Stimulated activated CD4-positive, alpha-beta T cell treated with anti-CD3 and anti-CD28 coated beads, Interleukin-12 subunit alpha, Interleukin-12 subunit beta, amount 100 ng/mL, for 24 hours (primary cell): Measurements from ENCODE around the gene MYO1B.
"Not testable (repeated sequence)": the region's sequence is repeated elsewhere in the genome, so short reads cannot be mapped to it uniquely, and the experiment has no call there.

ENCODE experiments used
- DNase-seq, 2 experiments: peaks; one replicate each; pipeline ENCODE4 v3.0.0-alpha.2; 2020; ENCODE audit warnings: low read depth in 2 of 2

The MYO1B gene

DNA sequence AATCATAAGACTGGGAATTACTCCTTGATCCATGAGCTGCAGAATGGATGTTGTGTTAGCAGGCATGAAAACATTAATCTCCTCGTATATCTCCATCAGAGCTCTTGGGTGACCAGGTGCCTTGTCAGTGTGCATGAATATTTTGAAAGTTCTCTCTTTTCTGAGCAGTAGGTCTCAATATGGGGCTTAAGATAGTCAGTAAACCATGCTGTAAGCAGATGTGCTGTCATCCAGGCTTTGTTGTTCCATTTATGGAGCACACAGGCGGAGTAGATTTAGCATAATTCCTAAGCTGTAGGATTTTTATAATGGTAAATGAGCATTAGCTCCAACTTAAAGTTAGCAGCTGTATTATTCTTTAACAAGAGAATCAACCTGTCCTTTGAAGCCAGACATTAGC lies 160.3 kb downstream of the MYO1B start:
- no peak for DNase-seq

GRCh38 chr2:191410646-191411436 lies 165.6 kb downstream of the MYO1B start:
- no peak for DNase-seq

GRCh38 chr2:191411472-191411871 lies 166.3 kb downstream of the MYO1B start:
- DNase-seq, result no peak

DNA sequence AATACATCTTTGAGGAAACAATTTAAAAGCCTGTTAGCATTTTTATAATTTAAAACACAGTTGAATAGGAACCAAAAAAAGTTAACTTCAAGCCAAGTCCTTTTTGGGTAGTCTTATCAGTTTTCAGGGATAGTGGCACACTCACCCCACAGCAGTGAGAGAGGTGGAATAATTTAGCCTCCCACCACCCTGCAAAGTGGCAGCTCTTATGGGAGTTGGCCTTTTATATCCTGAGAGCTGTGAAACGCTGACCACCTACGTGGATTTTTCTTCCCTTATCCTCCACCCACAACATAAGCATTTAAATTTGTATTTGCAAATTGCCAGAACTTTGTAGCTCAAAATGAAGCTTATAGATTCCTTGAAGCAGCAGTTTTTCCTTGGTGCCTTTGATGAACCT lies 167.1 kb downstream of the MYO1B start:
- DNase-seq, result no peak

- no peak for DNase-seq
Observed at GRCh38 chr2:191415101-191415500, 169.9 kb downstream of the MYO1B start.

GRCh38 chr2:191415858-191416257 lies 170.7 kb downstream of the MYO1B start:
- DNase-seq, result no peak

DNA sequence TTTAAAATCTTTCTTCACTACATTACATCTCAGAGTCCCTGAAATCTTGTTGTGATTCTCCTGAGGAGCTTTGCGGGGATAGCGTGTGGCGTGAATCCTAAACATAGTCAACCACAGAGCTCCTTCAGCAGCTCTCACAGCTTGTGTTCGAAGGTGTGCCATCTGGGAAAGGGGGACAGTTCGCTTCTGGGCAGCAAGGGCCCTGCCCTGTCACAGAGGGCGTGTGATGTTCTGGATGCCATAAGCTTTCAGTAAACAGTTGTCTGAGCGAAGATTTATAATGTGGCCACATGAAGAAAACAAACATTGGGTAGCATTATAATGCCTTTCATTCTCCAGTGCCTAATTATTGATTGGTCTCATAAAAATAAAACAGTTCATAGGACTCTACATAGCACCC lies 172.5 kb downstream of the MYO1B start:
- no peak for DNase-seq

DNA sequence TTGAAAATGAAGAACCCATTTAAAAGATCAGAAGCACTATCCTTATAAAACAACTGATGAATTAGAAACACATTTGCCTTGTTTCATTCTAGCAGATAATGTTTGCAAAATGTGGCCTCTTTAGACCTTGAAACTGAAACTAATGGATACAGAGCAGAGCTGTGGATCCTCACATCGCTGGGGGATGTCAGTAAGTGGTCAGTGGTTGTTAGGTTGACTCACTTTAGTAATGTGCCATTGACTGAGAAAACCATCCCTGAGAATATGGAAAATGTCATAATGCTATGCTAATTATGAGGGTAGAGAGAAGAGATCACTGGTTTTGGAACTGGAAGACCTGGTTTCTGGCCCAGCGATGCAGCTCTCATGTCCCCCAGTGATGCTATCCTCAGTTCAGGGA lies 176.7 kb downstream of the MYO1B start:
- no peak for DNase-seq

GRCh38 chr2:191427031-191427430 lies 181.8 kb downstream of the MYO1B start:
- DNase-seq, result no peak

DNA sequence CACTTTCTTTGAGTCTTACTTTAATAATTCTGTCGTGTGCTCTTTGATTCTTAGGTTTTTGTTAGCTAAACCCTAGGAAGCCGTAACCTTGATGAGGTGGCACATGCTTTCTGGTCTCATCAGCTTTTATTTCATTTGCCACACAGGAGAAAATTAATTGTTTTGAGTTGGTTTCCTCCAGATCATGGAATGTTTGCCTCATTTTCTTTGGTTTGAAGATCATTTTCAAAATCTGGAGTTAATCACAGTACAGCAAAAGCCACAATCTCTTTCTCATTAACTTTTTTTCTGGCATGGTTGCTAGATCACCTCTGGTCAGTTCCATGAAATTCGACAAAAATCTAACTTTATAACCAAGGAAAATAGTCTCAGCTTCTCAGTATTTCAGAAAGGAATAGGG lies 182.9 kb downstream of the MYO1B start:
- no peak for DNase-seq

GRCh38 chr2:191430476-191430875 lies 185.3 kb downstream of the MYO1B start:
- no peak for DNase-seq

- DNase-seq, result no peak
Observed at GRCh38 chr2:191432121-191432520, 186.9 kb downstream of the MYO1B start.

DNA sequence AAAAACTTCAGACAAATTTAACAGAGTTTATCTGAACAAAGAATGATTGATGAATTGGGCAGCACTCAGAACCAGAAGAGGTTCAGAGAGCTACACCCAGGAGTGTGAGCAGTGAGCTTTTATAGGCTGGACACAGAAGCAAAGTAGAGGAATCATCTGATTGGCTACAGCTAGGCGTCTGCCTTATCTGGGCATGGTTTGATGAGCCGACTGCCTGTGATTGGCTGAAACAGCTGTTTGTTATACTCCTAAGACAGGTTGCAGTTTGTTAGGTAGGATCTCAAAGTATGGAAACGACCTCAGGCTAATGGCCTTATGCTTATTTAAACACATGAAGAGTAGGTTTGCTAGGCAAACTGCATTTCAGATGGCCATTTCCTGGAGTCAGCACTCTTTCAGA lies 188.9 kb downstream of the MYO1B start:
- no peak for DNase-seq

DNA sequence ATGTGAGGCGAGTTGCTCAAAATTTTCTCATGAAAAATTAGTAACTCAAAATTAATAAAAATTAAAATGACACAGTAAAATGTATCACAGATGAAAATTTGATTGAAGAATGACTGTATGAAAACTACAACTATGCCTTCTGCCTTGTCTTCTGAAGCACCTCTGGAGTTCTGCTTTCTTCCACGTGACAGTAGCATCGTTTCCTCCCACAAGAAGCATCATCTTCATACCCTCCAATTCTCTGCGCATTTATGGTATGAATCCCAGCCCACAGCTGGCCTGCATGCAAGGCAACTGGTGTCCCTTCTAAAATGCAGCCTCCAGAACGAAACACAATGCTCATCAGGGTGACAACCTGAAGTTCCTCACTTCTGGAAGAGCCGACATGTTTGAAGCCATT lies 189.9 kb downstream of the MYO1B start:
- no peak for DNase-seq

- no peak for DNase-seq
Observed at GRCh38 chr2:191436368-191437055, 191.3 kb downstream of the MYO1B start.

GRCh38 chr2:191439481-191439880 lies 194.3 kb downstream of the MYO1B start:
- no peak for DNase-seq

DNA sequence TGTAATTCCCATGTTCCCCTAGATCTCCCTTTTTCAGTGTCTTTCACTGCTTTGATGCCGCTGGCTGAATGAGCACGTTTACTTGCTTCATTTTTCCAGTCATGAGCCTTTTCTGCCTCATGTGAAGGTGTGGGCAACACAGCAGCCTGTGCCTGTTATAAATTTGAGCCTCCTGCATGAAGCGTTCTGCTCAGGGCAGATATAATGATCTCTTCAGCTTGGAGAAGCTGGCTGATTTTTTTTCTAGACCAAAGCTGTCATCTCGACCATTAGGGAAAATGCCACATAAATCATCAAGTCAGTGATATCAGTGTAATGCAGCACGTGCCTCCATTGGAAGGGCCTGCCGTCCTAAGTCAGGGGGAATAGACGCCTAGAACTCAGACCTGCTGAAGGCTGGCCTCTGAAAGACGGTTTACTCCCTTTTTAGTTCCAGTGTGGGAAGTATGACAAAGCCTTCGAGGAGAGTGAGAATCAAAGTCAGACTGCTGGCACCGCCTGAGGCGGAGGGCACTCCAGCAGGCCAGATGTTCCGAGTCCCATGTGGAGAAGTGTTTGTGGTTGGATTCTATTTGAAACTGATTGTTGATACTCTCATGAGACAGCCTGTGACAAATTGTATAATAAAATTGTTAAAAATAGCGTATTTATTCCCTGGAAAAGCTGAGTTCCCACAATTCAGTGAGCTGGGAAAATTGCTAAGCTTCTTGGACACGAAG lies 196.5 kb downstream of the MYO1B start:
- no peak for DNase-seq

DNA sequence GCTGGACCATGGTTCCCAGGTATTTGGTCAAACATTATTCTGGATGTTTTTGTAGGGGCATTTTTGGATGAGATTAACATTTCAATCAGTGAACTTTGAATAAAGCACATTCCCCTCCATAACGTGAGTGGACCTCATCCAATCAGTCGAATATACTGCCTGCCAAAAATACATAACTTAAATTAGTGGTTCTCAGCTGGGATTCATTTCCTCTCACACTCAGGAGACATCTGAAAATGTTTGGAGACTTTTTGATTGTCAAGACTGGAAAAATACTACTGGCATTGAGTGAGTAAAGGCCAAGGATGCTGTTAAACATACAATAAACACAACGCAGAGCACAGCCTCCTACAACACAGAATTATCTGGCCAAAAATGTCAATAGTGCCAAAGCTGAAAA lies 198.2 kb downstream of the MYO1B start:
- no peak for DNase-seq

DNA sequence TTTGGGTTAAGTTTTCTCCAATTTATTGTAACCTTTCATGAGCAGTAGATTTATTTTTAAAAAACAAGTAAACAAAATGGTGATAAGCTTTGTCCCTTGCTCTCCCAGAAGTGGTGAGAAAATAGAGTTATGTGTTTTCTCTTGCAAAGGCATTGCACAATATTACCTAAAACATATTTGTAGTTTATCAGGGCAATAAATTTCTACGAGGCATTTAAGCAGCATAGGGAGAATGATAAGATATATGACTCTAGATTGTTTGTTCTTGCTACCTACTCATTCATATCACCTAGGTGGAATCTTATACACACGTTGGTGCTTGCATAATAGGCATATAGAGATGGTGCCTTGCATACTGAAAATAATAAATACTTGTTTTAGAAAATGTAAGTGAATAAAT lies 201.7 kb downstream of the MYO1B start:
- no peak for DNase-seq

DNA sequence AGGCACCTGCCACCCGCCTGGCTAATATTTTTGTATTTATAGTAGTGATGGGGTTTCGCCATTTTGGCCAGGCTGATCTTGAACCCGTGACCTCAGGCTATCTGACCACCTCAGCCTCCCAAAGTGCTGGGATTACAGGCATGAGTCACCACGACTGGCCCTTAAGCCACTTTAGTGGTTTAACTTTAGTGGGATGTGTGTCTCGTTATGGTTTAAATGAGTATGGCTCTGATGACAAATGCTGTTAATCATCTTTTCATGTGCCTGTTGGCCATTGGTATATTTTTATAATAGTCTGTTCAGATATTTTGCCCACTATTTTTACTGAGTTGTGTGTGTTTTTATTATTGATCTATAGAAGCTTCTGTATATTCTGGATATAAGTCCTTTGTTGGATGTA lies 205.9 kb downstream of the MYO1B start:
- no peak for DNase-seq

GRCh38 chr2:191452065-191452464 lies 206.9 kb downstream of the MYO1B start:
- no peak for DNase-seq

GRCh38 chr2:191453761-191454160 lies 208.6 kb downstream of the MYO1B start:
- no peak for DNase-seq

DNA sequence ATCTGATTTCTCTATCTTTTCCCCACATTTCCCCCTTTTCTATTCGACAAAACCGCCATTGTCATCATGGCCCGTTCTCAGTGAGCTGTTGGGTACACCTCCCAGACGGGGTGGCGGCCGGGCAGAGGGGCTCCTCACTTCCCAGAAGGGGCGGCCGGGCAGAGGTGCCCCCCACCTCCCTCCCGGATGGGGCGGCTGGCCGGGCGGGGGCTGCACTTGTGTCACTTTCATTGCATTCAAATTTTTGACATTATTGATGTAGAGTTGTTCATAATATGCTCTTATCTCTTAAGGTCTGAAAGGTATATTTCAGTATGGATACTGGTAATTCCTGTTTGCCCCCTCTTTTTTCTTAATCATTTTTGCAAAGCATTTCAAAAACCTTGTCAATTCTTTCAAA lies 211.3 kb downstream of the MYO1B start:
- DNase-seq, result not testable (repeated sequence)
